ENCODE results near the gene TREML2. TPM values are rescaled to one million over a fixed set of nuclear protein-coding genes. Genes with fewer than 3 reads are reported as not detected.

TREML2 gene
- polyA plus RNA-seq, 1 donor from 2014 or later, result not detected

GRCh38 chr6:41208439-41209106, 7.6 kb upstream of the TREML2 start:
- Histone ChIP-seq H3K9me3 (ENCODE audit: low read length) (no peaks in the 10 kb centered on the region), H3K27ac (ENCODE audit: low read length) (no peak overlapping the region), H3K4me3 (ENCODE audit: low read length) (no peak overlapping the region), H3F3A (ENCODE audit: insufficient read depth, low read length, poor library complexity, severe bottlenecking) (no peaks in the 10 kb centered on the region), H3K36me3 (ENCODE audit: insufficient read depth, low read length) (no peaks in the 10 kb centered on the region), H3K79me2 (replicated peaks; ENCODE audit: insufficient read depth, low read length) (no peaks in the 10 kb centered on the region), H3K4me2 (ENCODE audit: low read length) (no peak overlapping the region), H2AFZ (ENCODE audit: low read depth, low read length) (no peak overlapping the region), H4K20me1 (ENCODE audit: insufficient read depth) (no peaks in the 10 kb centered on the region), H3K27me3 (ENCODE audit: insufficient read depth, low read depth, low read length) (no peaks in the 10 kb centered on the region), H3K9ac (ENCODE audit: low read length) (no peak overlapping the region), H3K9me2 (ENCODE audit: insufficient read depth, low read length) (no peaks in the 10 kb centered on the region)
- no peak for TF ChIP-seq MXI1 (conservative IDR thresholded peaks at IDR 0.05; ENCODE audit: poor library complexity, severe bottlenecking)
- no peak for TF ChIP-seq RAD21 (conservative IDR thresholded peaks at IDR 0.05)
- no peak for TF ChIP-seq EP300 (conservative IDR thresholded peaks at IDR 0.05; ENCODE audit: poor library complexity, severe bottlenecking)
- no peak for TF ChIP-seq POLR2AphosphoS5 (IDR thresholded peaks at IDR 0.05)
- TF ChIP-seq SMC3 (conservative IDR thresholded peaks at IDR 0.05; ENCODE audit: poor library complexity), result no peak

DNA sequence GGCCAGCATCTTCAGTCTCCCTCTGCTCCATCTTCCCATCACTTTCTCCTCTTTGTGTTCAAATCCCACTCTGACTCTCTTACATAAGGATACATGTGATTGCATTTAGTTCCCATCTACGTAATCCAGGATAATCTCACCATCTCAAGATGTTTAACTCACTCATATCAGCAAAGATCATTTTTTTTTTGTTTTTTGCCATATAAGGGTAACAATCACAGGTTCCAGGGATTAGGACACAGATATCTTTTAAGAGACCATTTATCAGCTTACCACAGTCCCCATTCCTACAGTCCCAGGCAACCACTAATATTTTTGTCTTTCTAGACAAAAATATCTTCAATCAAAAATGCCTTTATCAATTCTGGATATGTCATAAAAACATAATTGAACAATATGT, 3.2 kb upstream of the TREML2 start:
- Histone ChIP-seq H3K4me3 (ENCODE audit: low read length) (no peak overlapping the region), H4K20me1 (ENCODE audit: insufficient read depth) (no peaks in the 10 kb centered on the region), H3K4me2 (ENCODE audit: low read length) (no peak overlapping the region), H2AFZ (ENCODE audit: low read depth, low read length) (no peak overlapping the region), H3K27me3 (ENCODE audit: insufficient read depth, low read depth, low read length) (no peaks in the 10 kb centered on the region), H3K9me2 (ENCODE audit: insufficient read depth, low read length) (no peaks in the 10 kb centered on the region), H3F3A (ENCODE audit: insufficient read depth, low read length, poor library complexity, severe bottlenecking) (no peaks in the 10 kb centered on the region), H3K27ac (ENCODE audit: low read length) (no peak overlapping the region), H3K9ac (ENCODE audit: low read length) (no peak overlapping the region), H3K9me3 (ENCODE audit: low read length) (no peaks in the 10 kb centered on the region), H3K79me2 (replicated peaks; ENCODE audit: insufficient read depth, low read length) (no peaks in the 10 kb centered on the region), H3K36me3 (ENCODE audit: insufficient read depth, low read length) (no peaks in the 10 kb centered on the region)
- TF ChIP-seq POLR2AphosphoS5 (IDR thresholded peaks at IDR 0.05) (no peak), SMC3 (conservative IDR thresholded peaks at IDR 0.05; ENCODE audit: poor library complexity) (no peak), EP300 (conservative IDR thresholded peaks at IDR 0.05; ENCODE audit: poor library complexity, severe bottlenecking) (no peak), RAD21 (conservative IDR thresholded peaks at IDR 0.05) (no peak), EZH2 (IDR thresholded peaks at IDR 0.05; ENCODE audit: borderline replicate concordance, insufficient read depth, low read length, poor library complexity, severe bottlenecking) (no peak), TAF1 (IDR thresholded peaks at IDR 0.05; ENCODE audit: low read depth) (no peak), MXI1 (conservative IDR thresholded peaks at IDR 0.05; ENCODE audit: poor library complexity, severe bottlenecking) (no peak)
- TF ChIP-seq, protein P1, sequence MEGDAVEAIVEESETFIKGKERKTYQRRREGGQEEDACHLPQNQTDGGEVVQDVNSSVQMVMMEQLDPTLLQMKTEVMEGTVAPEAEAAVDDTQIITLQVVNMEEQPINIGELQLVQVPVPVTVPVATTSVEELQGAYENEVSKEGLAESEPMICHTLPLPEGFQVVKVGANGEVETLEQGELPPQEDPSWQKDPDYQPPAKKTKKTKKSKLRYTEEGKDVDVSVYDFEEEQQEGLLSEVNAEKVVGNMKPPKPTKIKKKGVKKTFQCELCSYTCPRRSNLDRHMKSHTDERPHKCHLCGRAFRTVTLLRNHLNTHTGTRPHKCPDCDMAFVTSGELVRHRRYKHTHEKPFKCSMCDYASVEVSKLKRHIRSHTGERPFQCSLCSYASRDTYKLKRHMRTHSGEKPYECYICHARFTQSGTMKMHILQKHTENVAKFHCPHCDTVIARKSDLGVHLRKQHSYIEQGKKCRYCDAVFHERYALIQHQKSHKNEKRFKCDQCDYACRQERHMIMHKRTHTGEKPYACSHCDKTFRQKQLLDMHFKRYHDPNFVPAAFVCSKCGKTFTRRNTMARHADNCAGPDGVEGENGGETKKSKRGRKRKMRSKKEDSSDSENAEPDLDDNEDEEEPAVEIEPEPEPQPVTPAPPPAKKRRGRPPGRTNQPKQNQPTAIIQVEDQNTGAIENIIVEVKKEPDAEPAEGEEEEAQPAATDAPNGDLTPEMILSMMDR (IDR thresholded peaks at IDR 0.05; ENCODE audit: poor library complexity, severe bottlenecking), result no peak
- TF ChIP-seq, protein P2, sequence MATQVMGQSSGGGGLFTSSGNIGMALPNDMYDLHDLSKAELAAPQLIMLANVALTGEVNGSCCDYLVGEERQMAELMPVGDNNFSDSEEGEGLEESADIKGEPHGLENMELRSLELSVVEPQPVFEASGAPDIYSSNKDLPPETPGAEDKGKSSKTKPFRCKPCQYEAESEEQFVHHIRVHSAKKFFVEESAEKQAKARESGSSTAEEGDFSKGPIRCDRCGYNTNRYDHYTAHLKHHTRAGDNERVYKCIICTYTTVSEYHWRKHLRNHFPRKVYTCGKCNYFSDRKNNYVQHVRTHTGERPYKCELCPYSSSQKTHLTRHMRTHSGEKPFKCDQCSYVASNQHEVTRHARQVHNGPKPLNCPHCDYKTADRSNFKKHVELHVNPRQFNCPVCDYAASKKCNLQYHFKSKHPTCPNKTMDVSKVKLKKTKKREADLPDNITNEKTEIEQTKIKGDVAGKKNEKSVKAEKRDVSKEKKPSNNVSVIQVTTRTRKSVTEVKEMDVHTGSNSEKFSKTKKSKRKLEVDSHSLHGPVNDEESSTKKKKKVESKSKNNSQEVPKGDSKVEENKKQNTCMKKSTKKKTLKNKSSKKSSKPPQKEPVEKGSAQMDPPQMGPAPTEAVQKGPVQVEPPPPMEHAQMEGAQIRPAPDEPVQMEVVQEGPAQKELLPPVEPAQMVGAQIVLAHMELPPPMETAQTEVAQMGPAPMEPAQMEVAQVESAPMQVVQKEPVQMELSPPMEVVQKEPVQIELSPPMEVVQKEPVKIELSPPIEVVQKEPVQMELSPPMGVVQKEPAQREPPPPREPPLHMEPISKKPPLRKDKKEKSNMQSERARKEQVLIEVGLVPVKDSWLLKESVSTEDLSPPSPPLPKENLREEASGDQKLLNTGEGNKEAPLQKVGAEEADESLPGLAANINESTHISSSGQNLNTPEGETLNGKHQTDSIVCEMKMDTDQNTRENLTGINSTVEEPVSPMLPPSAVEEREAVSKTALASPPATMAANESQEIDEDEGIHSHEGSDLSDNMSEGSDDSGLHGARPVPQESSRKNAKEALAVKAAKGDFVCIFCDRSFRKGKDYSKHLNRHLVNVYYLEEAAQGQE (IDR thresholded peaks at IDR 0.05; ENCODE audit: borderline replicate concordance), result no peak
